ENCODE measurements around the gene DNM2.

Gene DNM2

DNA sequence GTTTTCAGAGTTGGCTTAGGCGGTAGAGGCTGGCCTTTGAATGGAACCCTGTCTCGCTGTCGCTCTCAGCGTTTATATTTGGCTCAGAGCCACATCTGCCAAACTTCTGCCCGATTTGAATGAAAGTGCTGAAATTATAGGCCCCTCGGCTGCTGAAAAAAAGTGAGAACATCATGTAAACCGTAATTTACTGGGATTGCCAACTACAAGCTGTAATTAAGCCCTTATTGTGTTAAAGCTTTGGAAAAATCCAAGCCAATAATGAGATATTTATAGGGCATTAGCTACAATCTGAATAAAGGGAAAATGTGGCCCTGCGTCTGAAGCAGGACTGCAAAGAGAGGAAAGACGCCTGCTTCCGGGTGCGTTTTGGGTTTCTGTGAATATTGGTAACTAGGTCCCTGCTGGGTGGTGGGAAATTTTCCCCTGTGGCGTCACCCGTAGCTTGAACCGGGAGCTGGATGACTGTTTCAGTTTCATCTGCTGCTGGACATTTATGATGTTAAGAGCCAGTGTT, 9.9 kb downstream of the DNM2 start:
- DNase-seq (ENCODE audit: extremely low read depth, low read depth): no peak
- TF ChIP-seq, protein P1, sequence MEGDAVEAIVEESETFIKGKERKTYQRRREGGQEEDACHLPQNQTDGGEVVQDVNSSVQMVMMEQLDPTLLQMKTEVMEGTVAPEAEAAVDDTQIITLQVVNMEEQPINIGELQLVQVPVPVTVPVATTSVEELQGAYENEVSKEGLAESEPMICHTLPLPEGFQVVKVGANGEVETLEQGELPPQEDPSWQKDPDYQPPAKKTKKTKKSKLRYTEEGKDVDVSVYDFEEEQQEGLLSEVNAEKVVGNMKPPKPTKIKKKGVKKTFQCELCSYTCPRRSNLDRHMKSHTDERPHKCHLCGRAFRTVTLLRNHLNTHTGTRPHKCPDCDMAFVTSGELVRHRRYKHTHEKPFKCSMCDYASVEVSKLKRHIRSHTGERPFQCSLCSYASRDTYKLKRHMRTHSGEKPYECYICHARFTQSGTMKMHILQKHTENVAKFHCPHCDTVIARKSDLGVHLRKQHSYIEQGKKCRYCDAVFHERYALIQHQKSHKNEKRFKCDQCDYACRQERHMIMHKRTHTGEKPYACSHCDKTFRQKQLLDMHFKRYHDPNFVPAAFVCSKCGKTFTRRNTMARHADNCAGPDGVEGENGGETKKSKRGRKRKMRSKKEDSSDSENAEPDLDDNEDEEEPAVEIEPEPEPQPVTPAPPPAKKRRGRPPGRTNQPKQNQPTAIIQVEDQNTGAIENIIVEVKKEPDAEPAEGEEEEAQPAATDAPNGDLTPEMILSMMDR (IDR thresholded peaks at IDR 0.05; ENCODE audit: low read depth, low read length): no peak

DNA sequence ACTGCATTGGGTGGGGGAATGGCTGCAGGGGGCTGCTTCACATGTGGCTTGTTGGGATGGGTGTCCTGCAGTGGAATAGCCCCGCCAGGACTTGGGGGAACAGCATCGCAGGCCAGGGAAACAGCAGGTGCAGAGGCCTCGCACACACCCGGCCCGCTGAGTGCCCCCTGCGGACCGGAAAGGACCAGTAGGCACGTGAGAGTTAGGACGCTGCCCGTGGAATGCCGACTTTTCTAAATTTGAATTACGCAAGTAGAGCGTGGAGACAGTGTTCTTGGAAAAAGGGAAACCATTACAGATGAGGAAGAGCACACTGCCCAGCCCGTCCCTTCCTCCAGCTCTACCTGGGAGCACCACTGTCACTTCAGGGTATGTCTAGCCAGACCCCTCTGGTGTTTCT, 11.5 kb downstream of the DNM2 start:
- TF ChIP-seq, protein P1 (IDR thresholded peaks at IDR 0.05; ENCODE audit: low read depth, low read length): no peak
- no peak for DNase-seq (ENCODE audit: extremely low read depth, low read depth)

DNA sequence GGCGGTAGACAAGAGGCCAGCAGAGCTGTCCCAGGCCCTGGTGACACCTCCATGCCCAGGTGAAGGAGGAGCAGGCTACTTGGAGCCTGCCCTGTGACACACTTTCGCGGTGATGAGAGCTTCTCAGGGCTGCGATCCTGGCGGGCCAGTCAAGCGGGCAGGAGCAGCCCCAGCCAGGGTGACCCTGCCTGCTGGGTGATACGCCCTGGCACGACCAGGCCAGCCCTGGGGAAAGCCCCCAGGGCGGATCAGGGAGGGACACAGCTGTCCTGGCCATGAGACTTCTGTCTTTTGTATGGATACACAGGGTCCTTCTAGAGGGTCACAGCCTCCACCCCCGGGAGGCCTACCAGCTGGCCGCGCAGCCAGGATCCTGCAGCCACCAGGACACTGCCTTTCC, 13.1 kb downstream of the DNM2 start:
- DNase-seq (ENCODE audit: extremely low read depth, low read depth): no peak
- TF ChIP-seq, protein P1 (IDR thresholded peaks at IDR 0.05; ENCODE audit: low read depth, low read length): no peak

DNA sequence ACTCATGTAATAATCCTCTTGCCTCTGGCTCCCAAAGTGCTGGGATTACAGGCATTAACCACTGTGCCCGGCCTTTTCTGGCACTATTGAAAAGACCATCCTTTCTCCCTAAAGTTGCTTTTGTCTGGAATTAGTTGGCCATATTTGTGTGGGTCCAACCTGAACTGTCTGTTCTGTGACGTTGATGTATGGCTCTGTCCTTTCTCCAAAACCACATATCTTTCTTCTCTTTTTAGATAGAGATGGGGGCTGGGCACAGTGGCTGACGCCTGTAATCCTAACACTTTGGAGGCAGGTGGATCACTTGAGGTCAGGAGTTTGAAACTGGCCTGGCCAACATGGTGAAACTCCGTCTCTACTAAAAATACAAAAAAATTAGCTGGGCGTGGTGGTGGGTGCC, 17.9 kb downstream of the DNM2 start:
- TF ChIP-seq, protein P1 (IDR thresholded peaks at IDR 0.05; ENCODE audit: low read depth, low read length): no peak
- DNase-seq (ENCODE audit: extremely low read depth, low read depth): no peak

DNA sequence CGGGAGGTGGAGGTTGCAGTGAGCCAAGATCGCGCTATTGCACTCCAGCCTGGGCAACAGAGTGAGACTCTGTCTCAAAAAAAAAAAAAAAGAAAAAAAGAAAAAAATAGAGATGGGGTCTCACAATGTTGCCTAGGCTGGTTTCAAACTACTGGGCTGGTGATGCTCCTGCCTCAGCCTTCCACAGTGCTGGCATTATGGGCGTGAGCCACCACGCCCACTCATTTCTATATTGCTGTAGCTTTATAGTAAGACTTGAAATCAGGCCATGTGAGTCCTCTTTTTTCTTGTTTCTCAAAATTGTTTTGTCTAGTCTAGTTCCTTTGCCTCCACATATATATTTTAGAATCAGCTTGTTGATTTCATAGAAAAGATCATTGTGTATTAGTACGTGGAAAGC, 18.3 kb downstream of the DNM2 start:
- DNase-seq (ENCODE audit: extremely low read depth, low read depth): no peak
- TF ChIP-seq, protein P1 (IDR thresholded peaks at IDR 0.05; ENCODE audit: low read depth, low read length): no peak

DNA sequence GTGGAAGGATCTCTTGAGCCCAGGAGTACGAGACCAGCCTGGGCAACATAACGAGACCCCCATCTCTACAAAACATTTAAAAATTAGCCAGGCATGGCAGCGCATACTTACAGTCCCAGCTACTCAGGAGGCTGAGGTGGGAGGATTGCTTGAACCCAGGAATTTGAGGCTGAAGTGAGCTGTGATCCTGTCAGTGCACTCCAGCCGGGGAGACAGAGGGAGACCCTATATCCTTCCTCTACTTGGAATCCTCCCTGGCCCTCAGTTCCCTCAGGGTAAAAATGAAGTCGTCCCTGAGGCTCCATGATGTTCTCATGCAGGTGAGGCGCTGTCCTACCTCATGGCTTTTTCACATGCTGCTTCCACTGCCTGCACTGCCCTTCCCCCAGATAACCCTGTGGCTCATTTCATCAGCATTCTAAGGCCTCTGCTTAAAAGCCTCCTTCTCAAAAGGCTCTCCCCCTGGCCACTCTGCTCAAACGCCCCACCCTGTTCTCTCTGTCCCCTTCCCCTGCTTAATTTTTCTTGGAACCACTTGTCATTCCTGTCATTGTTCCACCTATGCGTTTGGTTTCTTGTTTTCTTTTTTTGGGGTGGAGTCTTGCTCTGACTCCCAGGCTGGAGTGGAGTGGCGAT, 19.2 kb downstream of the DNM2 start:
- TF ChIP-seq, protein P1 (IDR thresholded peaks at IDR 0.05; ENCODE audit: low read depth, low read length): no peak
- DNase-seq (ENCODE audit: extremely low read depth, low read depth): no peak

DNA sequence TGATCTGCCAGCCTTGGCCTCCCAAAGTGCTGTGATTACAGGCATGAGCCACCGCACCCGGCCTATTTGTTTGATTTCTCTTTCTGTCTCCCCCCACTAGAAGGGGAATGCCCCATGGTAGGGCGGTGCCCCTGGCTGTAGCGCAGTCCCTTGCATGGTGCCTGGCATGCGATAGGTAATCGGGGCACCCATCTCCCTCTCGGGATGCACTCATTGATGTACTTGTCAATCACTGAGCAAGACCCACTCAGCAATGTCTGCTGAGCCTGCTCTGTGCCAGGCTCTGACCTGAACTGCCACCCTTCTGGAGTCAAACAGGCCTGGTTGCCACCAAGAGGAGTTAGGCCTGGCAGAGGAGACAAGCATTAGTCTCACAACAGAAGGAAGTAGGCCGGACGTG, 19.8 kb downstream of the DNM2 start:
- no peak for DNase-seq (ENCODE audit: extremely low read depth, low read depth)
- TF ChIP-seq, protein P1 (IDR thresholded peaks at IDR 0.05; ENCODE audit: low read depth, low read length): no peak
